T-helper 2 cell treated with Interferon-gamma antibody and Interleukin-4, amounts not matched to agents 100 ng/mL and 5 ng/mL, for 36 hours (primary cell): ENCODE results near the gene COL8A1. TPM values are rescaled to one million over a fixed set of nuclear protein-coding genes. Genes with fewer than 3 reads are reported as not detected.

Source experiments
- intact Hi-C: fragments of 100-400 bp; cut with micrococcal nuclease; formaldehyde crosslinking; loops from one replicate; pipeline ENCODE4 v1.15.1; 2023
- total RNA-seq: library from RNA; stranded (reverse); gene quantifications from 2 replicates; pipeline ENCODE4 v1.2.3, GENCODE V29; 2022

The COL8A1 gene
- total RNA-seq, 1 donor from 2014 or later: not detected

DNA sequence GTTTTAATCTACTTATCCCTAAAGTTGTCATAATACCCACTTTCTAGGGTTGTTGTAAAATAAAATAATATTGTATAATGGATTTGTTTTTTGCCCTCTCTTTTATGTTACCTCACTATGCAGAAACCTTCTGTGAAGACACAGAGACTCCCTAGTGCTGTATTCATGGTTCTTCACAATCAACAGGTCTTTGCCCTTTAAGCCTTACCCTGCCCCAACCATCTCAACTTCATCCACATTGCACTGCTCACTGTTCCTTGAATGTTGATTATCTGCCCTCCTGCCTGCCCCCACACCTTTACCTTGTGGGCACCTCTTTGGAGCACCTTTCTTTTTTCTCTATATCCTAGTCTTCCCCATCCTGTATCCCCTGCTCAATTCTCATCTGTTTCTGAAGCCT is 200.4 kb downstream of the COL8A1 start:
- intact Hi-C loops: no loop called here

DNA sequence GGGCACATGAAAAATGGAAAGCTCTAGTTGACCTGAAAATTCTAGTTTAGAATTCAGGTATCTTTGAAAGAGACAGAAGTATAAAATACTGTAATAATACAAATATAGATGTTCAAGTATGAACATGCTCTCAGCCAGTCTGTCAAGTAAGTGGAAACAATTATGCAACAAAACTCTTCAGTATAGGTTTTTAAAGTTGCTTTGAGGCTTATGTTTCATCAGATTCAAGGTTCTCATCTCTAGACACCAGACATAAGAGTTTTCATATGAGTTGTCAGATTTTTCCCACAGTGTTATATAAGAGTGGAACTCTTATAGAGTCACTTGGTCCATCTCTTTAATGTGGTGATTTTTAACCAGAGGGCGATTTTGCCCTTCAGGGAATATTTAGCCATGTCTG is 201.2 kb downstream of the COL8A1 start:
- intact Hi-C loops: loop anchor here (5.0 to 10.0 kb wide), 2 partner anchors 115 to 303 kb away; no protein-coding TSS in a partner anchor

DNA sequence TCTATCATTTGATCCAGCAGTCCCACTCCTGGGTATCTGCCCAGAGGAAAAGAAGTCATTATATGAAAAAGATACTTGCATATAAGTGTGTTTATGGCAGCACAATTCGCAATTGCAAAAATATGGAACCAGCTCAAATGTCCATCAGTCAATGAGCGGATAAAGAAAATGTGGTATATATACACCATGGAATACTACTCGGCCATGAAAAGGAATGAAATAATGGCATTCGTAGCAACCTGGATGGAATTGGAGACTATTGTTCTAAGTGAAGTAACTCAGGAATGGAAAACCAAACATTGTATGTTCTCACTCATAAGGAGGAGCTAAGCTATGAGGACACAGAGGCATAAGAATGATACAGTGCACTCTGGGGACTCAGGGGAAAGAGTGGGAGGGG is 203.6 kb downstream of the COL8A1 start:
- intact Hi-C loops: loop anchor here (5.0 to 10.0 kb wide), 2 partner anchors 113 to 300 kb away; no protein-coding TSS in a partner anchor

DNA sequence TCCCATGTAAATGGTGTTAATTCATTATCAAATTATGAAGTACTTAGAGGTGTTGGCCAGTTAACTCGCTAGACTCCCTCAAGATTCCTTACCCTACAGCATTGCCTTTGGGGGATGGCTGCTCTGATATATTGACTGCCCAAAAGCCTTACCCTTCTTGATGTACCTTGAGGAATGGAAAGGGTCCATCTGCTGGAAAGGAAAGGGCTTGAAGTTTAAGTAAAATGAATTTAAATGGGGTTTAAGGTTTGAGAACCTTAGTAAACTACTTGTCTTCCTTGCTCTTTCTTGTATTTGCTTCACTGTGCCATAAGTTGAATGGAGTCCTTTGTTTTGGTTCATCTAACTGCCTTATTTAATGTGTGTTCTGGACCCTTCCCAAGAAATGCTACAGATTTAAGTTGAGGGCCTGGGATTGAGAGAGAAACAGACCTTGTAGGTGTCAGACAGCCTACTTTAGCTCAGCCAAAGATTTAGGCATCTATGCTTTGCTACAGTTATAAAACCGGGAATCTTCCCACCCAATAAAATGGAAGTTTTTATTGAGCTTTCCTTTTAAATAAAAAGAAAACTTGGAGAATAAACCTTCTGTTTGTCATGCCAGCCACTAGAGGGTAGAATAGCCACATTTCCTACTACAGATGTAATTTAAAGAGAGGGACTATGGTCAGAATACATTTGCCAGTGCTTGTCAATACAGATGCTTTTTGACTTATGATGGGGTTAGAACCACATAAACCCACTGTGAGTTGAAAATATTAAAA is 204.6 kb downstream of the COL8A1 start:
- intact Hi-C loops: loop anchor here (1.0 to 10.0 kb wide), 4 partner anchors 32 to 411 kb away; no protein-coding TSS in a partner anchor

DNA sequence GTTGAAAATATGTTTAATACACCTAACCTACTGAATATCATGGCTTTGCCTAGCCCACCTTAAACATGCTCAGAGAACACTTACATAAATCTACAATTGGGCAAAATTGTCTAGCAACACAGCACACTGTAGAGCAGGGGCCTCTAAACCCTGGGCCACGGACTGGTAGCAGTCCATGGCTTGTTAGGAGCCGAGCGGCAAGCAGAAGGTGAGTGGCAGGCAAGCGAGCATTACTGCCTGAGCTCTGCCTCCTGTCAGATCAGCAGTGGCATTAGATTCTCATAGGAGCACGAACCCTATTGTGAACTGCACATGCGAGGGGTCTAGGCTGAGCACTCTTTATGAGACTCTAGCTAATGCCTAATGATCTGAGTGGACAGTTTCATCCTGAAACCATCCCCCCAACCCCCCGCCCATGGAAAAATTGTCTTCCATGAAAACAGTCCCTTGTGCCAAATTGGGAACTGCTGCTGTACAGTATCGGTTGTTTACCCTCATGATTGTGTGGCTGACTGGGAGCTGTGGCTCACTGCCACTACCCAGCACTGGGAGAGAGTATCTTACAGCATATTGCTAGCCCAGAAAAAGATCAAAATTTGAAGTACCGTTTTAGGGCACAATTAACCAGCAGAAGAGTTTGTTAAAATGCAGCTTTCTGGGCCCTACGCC is 205.3 kb downstream of the COL8A1 start:
- intact Hi-C loops: loop anchor here (1.0 to 10.0 kb wide), 4 partner anchors 32 to 411 kb away; no protein-coding TSS in a partner anchor

DNA sequence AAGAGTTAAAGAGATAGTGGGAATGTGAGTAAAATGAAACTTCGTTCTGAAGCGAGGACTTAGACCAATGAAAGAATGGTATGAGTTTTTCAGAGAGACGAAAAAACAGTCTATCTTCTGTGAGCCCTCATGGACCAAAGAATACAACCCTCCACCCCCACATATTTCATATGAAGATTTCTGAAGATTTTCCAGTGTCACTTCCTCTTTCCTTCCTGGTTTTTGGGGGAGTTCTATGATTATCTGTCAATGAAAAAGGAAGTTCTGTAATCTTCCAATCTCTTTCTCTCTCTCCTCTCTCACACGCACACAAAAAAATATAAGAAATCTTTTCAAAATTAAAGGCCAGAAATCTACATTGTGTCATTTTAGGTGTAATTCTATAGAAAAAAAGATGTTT is 206.9 kb downstream of the COL8A1 start:
- intact Hi-C loops: loop anchor here (10.0 kb wide), 1 partner anchor 109 kb away; no protein-coding TSS in a partner anchor

DNA sequence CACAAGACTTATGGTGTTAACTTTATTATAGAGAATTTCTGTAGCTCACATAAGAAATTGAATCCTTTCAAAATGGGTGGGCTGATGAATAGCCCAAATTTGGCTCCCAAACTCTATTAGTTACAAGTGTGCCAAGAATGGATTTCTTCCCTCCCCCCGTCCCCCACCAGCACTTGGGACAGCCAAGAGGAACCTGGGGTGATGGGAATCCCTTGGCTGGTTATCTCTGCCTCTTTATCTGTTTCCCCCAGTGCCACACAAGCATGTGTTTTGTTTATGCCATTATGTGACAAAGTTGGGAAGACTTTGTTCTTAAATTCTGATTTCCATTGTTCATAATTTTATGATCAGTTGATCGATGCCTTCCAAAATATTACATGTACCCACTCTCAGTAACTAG is 207.6 kb downstream of the COL8A1 start:
- intact Hi-C loops: loop anchor here (10.0 kb wide), 1 partner anchor 109 kb away; no protein-coding TSS in a partner anchor

DNA sequence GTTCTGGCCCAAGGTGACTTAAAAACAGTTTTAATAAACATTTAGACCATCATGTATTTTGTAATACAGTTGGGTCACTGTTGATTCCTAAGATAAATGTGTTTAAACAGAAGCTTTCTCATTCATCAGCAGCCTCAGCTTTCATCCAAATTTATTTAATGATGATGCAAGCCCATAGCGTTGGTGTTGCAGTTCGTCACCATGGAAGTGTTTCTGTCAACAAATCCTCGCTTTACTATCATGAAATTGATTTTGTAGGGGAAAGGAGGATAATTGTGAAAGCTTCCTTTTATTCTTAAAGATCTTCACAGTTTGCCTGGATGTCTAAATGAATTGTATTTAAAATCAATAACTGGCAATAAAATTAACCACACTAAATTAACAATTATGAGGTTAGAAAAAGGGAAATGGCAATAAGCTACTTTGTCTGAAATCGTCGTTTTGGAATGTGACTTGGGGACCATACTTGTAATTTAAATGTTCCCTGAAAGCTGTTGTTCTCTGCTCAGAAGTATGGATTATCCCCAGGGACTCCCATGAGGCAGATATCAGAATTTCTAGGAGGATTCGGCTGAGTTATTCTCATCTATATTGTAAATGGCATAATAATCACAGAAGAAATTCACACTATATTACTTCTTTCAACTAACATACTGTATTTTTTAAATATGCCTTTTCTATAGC is 208.2 kb downstream of the COL8A1 start:
- intact Hi-C loops: loop anchor here (10.0 kb wide), 1 partner anchor 108 kb away; no protein-coding TSS in a partner anchor

DNA sequence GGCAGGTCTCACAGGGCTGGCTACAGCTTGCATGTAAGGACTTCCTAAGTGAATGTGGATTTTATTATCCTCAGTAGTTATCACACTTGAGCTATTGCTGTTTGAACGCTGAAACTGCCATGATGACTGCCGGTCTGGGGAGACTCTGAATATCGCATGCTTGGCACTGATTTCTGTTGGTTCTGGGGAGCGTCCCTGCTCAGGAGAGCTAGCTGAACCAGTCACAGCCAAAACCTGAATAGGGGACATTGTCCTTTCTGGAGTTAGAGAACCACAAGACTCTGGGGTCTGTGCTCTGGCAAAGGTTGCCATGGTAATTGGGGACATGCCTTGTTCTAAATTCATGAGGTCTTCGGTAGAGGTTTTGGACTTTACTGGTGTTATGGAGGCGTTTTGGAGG is 210.0 kb downstream of the COL8A1 start:
- intact Hi-C loops: loop anchor here (10.0 kb wide), 1 partner anchor 106 kb away; no protein-coding TSS in a partner anchor

Other genes starting within 250 kb of the COL8A1 start
- 53.2 and 56.4 TPM in 2 replicates for gene CMSS1, start 179.3 kb downstream of the COL8A1 start, total RNA-seq